Measurements from ENCODE around the gene ACOT7.

- TF ChIP-seq CTCF (IDR thresholded peaks at IDR 0.05) (no peak), POLR2A (IDR thresholded peaks at IDR 0.05) (no peak)
These were observed 68.1 kb downstream of the ACOT7 start for GRCh38 chr1:6325482-6325881.
